Mucosa of stomach (tissue), 1 donor: Measurements from ENCODE around the gene RDH8.

ENCODE experiments used
- H3K27me3 ChIP-seq: one replicate; pipeline ENCODE4 v1.7.0; 2013; ENCODE audit warnings: mild to moderate bottlenecking, low read length; ENCODE audit not compliant: control insufficient read depth, insufficient read depth
- H3K36me3 ChIP-seq: one replicate; pipeline ENCODE4 v1.7.0; 2013; ENCODE audit warnings: low read length; ENCODE audit not compliant: control insufficient read depth, insufficient read depth
- H3K4me1 ChIP-seq: one replicate; pipeline ENCODE4 v1.7.0; 2013; ENCODE audit warnings: mild to moderate bottlenecking, low read length; ENCODE audit not compliant: control insufficient read depth, insufficient read depth
- H3K4me3 ChIP-seq: one replicate; pipeline ENCODE4 v1.7.0; 2013; ENCODE audit warnings: low read length
- H3K9ac ChIP-seq: one replicate; pipeline ENCODE4 v1.7.0; 2013; ENCODE audit warnings: mild to moderate bottlenecking, low read length, moderate library complexity
- H3K9me3 ChIP-seq: one replicate; pipeline ENCODE4 v1.7.0; 2013; ENCODE audit warnings: mild to moderate bottlenecking, low read length, moderate library complexity; ENCODE audit not compliant: control insufficient read depth
- donor health status: Pancreatic carcinoma.

RDH8 gene, protein sequence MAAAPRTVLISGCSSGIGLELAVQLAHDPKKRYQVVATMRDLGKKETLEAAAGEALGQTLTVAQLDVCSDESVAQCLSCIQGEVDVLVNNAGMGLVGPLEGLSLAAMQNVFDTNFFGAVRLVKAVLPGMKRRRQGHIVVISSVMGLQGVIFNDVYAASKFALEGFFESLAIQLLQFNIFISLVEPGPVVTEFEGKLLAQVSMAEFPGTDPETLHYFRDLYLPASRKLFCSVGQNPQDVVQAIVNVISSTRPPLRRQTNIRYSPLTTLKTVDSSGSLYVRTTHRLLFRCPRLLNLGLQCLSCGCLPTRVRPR

GRCh38 chr19:10013316-10013715 is at the start of gene RDH8:
TSS of gene RDH8 (plus strand) at chr19:10013483. CDS start at chr19:10013498, 15 bp downstream.
- peaks cover 6% of the 10 kb centered on the region for H3K4me1 ChIP-seq
- H3K9me3 ChIP-seq: no peaks in the 10 kb centered on the region
- H3K4me3 ChIP-seq: no peak within 1 kb of the TSS
- no peak within 1 kb of the TSS for H3K9ac ChIP-seq
- H3K27me3 ChIP-seq: peaks cover 28% of the 10 kb centered on the region
- no peaks in the 10 kb centered on the region for H3K36me3 ChIP-seq

GRCh38 chr19:9966024-9966423 is 47.3 kb upstream of the RDH8 start:
- Histone ChIP-seq H3K27me3 (peaks cover 4% of the 10 kb centered on the region), H3K9ac (no peak overlapping the region), H3K4me1 (no peaks in the 10 kb centered on the region), H3K36me3 (no peaks in the 10 kb centered on the region), H3K4me3 (no peak overlapping the region), H3K9me3 (no peaks in the 10 kb centered on the region)

- Histone ChIP-seq H3K36me3 (no peaks in the 10 kb centered on the region), H3K27me3 (peaks cover 4% of the 10 kb centered on the region), H3K4me1 (no peaks in the 10 kb centered on the region), H3K9me3 (no peaks in the 10 kb centered on the region), H3K4me3 (no peak overlapping the region), H3K9ac (no peak overlapping the region)
Measured at GRCh38 chr19:9966448-9966847, 46.8 kb upstream of the RDH8 start.

DNA sequence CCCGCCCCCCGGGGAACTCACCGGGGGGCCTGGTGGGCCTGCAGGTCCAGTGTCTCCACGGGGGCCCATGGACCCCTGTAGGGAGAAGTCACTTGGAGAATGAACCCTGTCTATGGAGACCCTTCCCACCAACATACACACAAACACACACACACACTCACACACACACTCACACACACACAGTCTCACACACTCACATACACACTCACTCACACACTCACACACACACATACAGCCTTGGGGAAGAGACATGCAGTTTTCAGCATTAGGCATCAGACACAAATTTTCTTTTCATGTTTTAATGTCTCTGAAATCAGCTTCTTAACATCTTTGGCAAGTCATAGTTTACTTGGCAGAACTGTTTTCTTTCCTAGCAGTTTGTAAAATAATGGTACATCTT is 46.0 kb upstream of the RDH8 start:
- Histone ChIP-seq H3K9me3 (no peaks in the 10 kb centered on the region), H3K27me3 (peaks cover 4% of the 10 kb centered on the region), H3K4me3 (no peak overlapping the region), H3K4me1 (no peaks in the 10 kb centered on the region), H3K9ac (no peak overlapping the region), H3K36me3 (no peaks in the 10 kb centered on the region)

- no peaks in the 10 kb centered on the region for H3K4me1 ChIP-seq
- no peak overlapping the region for H3K4me3 ChIP-seq
- H3K9ac ChIP-seq: no peak overlapping the region
- no peaks in the 10 kb centered on the region for H3K9me3 ChIP-seq
- peaks cover 4% of the 10 kb centered on the region for H3K27me3 ChIP-seq
- H3K36me3 ChIP-seq: no peaks in the 10 kb centered on the region
Measured at GRCh38 chr19:9968820-9969687, 44.2 kb upstream of the RDH8 start.

DNA sequence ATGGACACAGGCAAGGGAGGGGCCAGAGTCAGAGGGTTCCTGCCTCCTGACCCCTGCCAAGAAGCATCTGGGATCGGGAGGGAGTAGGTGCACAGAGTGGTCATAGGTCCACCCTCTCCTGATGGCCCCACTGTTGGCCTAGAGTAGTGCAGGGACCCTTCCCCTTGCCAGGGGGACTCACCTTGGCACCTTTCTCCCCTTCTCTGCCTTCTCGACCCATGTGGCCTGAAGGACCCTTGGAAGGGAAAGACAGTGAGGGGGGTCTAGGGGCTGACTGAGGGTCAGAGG is 43.7 kb upstream of the RDH8 start:
- Histone ChIP-seq H3K4me3 (no peak overlapping the region), H3K9ac (no peak overlapping the region), H3K36me3 (no peaks in the 10 kb centered on the region), H3K9me3 (no peaks in the 10 kb centered on the region), H3K27me3 (peaks cover 4% of the 10 kb centered on the region), H3K4me1 (no peaks in the 10 kb centered on the region)

GRCh38 chr19:9970481-9970880 is 42.8 kb upstream of the RDH8 start:
- peaks cover 4% of the 10 kb centered on the region for H3K27me3 ChIP-seq
- no peaks in the 10 kb centered on the region for H3K4me1 ChIP-seq
- H3K9me3 ChIP-seq: no peaks in the 10 kb centered on the region
- H3K36me3 ChIP-seq: no peaks in the 10 kb centered on the region
- no peak overlapping the region for H3K4me3 ChIP-seq
- H3K9ac ChIP-seq: no peak overlapping the region

- Histone ChIP-seq H3K4me3 (no peak overlapping the region), H3K4me1 (no peaks in the 10 kb centered on the region), H3K27me3 (peaks cover 4% of the 10 kb centered on the region), H3K9me3 (no peaks in the 10 kb centered on the region), H3K9ac (no peak overlapping the region), H3K36me3 (no peaks in the 10 kb centered on the region)
Measured at GRCh38 chr19:9971166-9971897, 42.0 kb upstream of the RDH8 start.

DNA sequence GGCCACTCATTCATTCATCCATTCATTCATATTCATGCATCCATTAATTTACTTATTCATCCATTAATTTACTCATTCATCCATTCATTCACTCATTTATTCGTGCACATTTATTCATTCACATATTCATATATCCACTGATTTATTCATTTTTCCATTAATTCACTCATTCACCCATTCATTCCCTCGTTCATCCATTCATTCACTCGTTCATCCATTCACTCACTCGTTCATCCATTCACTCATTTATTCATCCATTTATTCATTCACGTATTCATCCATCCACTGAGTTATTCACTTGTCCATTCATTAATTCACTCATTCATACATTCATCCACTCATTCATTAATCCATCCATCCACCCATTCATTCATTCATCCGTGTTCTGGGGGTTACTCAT is 41.2 kb upstream of the RDH8 start:
- Histone ChIP-seq H3K9me3 (no peaks in the 10 kb centered on the region), H3K36me3 (no peaks in the 10 kb centered on the region), H3K4me3 (no peak overlapping the region), H3K4me1 (no peaks in the 10 kb centered on the region), H3K27me3 (peaks cover 4% of the 10 kb centered on the region), H3K9ac (no peak overlapping the region)

DNA sequence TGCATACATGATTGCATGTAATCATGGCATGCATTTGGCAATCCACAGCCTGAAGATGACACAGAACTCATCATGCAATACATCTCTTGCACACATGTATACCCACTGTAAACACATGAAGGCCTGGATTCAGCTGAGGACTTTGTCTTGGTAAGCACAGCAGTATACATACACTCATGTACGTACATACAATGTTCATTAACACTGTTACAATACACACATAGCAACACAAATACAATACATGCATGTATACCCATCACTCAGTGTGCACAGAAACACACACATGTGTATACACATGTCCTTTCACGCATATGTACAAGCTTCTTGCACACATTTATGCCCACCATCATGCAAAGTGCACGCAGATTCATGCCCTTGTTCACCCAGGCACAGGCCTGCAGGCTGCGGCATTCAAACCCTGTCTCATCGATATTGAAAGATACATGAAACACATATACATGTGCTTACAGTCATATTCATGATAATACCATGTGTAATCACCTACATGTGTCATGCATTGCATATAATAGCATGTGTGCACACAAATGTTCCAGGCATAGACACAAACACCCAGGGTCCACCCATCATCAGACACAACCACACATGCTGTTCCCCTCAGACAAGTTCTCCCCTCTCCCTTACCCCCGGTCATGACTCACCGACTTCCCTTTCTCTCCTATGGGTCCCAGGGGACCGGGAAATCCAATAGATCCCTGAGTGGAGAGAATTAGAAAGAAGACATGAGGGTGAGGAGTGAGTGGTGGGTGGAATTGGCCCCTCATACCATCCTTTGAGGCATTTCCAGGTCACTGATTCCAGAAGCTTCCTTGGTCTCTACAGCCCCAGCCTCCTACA is 31.6 kb upstream of the RDH8 start:
- H3K9ac ChIP-seq: no peak overlapping the region
- no peaks in the 10 kb centered on the region for H3K9me3 ChIP-seq
- H3K27me3 ChIP-seq: no peaks in the 10 kb centered on the region
- H3K36me3 ChIP-seq: no peaks in the 10 kb centered on the region
- no peaks in the 10 kb centered on the region for H3K4me1 ChIP-seq
- H3K4me3 ChIP-seq: no peak overlapping the region

DNA sequence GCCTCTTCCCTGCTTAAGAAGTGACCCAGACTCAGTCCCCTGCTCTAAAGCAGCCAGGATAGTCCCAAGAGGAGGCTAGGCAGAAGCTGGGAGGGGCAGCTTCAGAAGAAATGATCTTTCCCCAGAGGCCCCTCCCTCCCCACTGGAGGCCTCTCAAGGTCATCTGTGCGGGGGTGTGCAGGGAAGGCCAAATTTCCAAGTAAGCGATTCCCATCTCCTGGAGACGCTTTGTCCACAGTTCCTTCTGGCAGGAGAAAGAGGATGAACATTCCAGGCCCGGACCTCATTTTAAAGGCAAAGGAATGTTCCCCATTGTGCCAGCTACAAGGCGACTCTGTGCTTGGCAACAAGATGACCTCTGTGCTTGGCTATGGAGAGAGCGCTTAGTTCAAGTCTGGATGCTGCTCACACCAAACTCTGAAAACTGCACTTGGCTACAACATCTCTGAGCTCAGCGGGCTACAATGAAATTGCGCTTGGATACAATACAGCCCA is 26.4 kb upstream of the RDH8 start:
- H3K9ac ChIP-seq: no peak overlapping the region
- no peaks in the 10 kb centered on the region for H3K9me3 ChIP-seq
- H3K4me1 ChIP-seq: no peaks in the 10 kb centered on the region
- H3K27me3 ChIP-seq: no peaks in the 10 kb centered on the region
- H3K36me3 ChIP-seq: no peaks in the 10 kb centered on the region
- no peak overlapping the region for H3K4me3 ChIP-seq
